HG03066 (cell line): ENCODE measurements around the gene BICDL2.
"Not testable (repeated sequence)": the region's sequence is repeated elsewhere in the genome, so short reads cannot be mapped to it uniquely, and the experiment has no call there.

Experiments used
- ATAC-seq: cut with Tn5 transposase; IDR thresholded peaks from one replicate; pipeline ENCODE4 v1.9.1; 2021; ENCODE audit warnings: low read depth; ENCODE audit not compliant: unreplicated experiment

The BICDL2 gene

GRCh38 chr16:3065742-3066439 is 29.1 kb upstream of the BICDL2 start:
- ATAC-seq: no peak

GRCh38 chr16:3065069-3065741 is 28.5 kb upstream of the BICDL2 start, which contains the start of gene IL32:
TSS of gene IL32 (plus strand) at chr16:3065640. CDS start at chr16:3065812, 172 bp downstream.
- no peak for ATAC-seq

DNA sequence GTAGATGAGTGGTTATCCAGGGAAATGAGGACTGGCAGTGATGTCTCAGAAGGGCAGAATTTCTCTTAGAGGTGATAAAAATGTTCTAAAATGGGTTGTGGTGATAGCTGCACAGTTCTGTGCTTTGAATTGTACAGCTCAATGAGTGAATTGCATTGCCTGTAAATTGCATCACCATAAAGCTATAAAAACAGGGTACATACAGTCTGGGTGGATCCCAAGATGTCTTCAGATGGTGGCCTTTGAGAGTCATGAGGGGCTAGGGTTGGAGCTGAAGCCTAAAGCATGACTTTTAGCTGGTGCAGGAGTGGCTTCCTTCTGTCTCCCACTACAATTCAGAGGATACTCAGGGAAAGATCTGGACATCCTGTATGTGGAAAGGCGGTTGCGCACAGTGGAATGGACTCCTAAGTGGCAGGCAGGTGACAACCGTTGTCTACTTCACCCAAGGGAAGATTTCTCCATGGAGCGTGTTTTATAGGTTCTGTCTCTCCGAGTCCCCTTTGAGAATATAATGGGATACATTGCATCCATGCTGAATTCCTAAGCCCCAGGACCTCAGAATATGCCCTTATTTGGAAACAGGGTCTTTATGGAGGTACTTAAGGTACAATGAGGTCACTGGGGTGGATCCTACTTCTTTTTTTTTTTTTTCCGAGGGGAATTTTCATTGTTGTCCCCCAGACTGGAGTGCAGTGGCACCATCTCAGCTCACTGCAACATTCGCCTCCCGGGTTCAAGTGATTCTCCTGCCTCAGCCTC is 27.1 kb upstream of the BICDL2 start:
- ATAC-seq: no peak

GRCh38 chr16:3062553-3062952 is 25.8 kb upstream of the BICDL2 start:
- no peak for ATAC-seq

DNA sequence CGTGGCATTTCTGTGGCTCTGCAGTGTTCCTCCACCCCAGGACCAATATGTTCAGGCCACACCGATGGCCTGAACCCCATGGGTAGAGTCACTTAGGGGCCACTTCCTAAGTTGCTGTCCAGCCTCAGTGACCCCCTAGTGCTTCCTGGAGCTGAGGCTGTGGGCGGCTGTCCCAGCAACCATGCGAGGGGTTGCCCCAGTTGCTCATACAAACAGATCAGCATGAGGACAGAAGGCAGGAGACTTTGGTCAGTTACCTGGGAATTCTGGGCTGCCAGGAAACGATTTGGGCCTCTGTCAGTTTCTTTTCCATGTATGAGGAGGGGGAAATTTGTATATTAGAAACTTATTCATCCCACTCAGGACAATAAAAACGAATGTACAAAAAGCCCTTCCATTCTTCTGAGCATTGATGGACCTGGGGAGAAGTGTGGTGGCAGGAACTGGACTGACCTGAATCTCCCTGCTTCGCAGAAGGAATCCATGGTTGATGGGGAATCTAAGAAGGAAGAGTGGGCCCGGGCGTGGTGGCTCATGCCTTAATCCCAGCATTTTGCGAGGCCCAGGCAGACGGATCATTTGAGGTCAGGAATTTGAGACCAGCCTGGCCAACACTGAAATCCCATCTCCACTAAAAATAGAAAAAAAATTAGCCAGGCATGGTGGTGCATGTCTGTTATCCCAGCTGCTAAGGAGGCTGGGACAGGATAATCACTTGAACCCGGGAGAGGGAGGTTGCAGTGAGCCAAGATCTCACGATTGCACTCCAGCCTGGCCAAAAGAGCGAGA is 23.8 kb upstream of the BICDL2 start:
- no peak for ATAC-seq

GRCh38 chr16:3059723-3060242 is 23.0 kb upstream of the BICDL2 start:
- ATAC-seq: no peak

DNA sequence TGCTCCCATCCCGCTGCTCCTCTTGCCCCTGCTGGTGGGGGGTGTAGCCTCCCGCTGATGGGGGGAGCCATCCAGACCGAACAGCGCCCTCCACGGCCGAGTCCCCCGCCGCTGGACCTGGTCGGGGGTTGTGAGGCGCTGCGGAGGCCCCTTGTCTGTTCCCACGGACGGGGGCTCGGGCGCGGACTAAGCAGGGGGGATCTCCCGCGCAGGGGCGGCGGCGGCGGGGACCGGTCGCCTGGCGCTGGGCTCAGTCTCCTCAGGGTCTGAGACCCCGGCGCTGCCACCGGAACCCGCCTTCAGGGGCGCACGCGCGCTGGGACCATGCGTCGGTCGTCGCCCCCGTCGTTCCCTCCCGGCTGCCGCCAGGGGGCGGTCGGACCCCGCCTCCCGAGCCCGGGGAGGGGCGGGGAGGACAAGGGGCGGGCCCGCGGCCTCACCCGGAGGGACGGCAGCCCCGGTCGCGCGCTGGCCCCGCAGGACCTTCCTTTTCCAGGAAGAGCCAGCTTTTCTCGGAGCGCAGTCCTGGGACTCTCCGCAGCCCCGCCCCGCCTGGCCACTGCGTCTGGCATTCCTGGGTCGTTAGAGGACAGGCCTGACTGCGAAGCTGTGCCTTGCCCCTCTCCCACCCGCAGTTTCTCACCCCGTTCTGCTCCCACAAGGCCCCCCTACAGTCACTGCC is 22.4 kb upstream of the BICDL2 start:
- peak; percentile 76 for ATAC-seq

GRCh38 chr16:3058139-3059030 is 21.6 kb upstream of the BICDL2 start:
- ATAC-seq: peak; percentile 41

GRCh38 chr16:3057181-3058138 is 20.7 kb upstream of the BICDL2 start:
- no peak for ATAC-seq

GRCh38 chr16:3056336-3057180 is 19.8 kb upstream of the BICDL2 start:
- ATAC-seq: no peak

- ATAC-seq: not testable (repeated sequence)
These were observed 19.0 kb upstream of the BICDL2 start for GRCh38 chr16:3055734-3056115.

DNA sequence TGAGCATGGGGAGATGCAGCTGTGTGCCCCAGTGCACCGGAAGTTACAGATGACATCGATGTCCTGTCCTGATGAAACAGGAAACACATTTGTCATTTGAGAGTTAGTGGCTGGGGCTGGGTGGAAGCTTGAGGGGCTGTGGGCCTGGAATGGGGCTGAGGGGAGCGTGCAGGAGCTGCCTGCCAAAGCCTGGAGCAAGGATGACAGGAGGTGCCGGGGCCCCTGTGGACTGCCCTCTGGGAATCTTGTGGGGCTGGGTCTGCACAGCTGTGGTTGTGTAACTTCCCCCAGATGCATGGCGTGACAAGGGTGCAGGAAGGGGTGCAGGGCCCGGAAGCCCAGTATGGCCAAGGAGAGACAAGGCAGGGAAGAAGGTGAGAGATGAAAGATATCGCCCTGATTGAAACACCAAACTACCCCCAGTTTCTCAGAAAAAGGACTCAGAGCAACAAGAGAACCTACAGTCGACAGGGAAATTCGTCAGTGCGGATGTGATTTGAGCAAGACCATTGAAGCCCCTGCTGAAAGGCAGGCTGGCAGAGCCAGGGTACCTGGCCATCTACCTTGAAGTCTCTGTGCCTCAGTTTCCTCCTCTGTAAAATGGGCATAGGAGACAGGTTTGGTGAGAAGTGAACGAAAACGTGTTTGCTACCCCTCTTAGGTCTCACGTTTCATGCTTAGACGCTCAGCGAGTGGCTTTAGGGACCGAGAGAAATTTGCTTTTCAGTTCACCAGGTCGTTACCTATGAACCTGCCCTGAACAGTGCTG is 18.4 kb upstream of the BICDL2 start:
- ATAC-seq: no peak

GRCh38 chr16:3053330-3053710 is 16.6 kb upstream of the BICDL2 start:
- ATAC-seq: not testable (repeated sequence)

DNA sequence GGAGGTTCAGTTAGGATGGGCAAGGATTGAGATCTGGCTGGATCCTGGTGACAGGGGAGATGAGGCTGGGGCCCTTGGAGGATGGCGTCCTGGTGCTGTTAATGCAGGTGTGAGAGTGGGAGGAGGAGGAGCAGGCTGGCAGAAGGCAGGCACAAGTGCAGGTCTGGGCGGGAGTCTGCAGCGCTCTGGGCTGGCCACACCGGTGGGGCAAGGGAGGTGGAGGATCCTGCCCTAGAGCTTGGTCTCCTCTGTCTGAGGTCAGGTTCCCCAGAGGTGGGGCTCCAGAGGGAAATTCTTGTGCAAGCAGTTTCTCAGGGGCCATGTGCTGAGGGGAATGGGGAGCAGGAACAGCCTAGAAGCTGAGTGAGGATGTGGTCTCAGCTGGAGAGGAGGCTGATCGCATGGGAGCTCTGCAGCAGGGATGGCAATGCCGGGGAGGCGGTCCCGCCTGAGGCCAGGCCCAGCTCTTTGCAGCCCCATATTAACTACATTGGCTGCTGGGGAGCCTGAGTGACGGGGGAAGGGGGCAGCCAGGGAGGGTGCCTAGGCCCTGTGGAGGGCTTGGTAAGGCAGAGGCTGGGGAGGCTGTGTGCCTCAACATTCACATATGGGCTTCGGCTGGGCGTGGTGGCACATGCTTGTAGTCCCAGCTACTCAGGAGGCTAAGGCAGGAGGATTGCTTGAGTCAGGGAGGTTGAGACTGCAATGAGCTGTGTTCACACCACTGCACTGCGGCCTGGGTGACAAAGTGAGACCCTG is 16.0 kb upstream of the BICDL2 start:
- ATAC-seq: not testable (repeated sequence)

GRCh38 chr16:3051494-3051893 is 14.8 kb upstream of the BICDL2 start:
- ATAC-seq: no peak
